Loucy (cell line): ENCODE results near the gene EXOC2.

Source experiments
- CTCF ChIP-seq: fragments of 200-600 bp; sonication (generic); conservative IDR thresholded peaks from 2 replicates; pipeline ENCODE4 v1.5.1; 2014; ENCODE audit warnings: mild to moderate bottlenecking, antibody characterized with exemption, low read length
- EZH2phosphoT487 ChIP-seq: fragments of 200-600 bp; IDR thresholded peaks from 2 replicates; pipeline ENCODE4 v1.6.1; 2018; ENCODE audit warnings: antibody characterized with exemption, mild to moderate bottlenecking, moderate library complexity, borderline replicate concordance

GRCh38 chr6:466564-466963 is 226.4 kb downstream of the EXOC2 start:
- TF ChIP-seq CTCF, result no peak
- no peak for TF ChIP-seq EZH2phosphoT487
